ENCODE results near the gene CYP4A22. TPM values are rescaled to one million over a fixed set of nuclear protein-coding genes. Genes with fewer than 3 reads are reported as not detected.

Gene CYP4A22
- total RNA-seq, 1 experiment from 2014 or later, result not detected

GRCh38 chr1:47187231-47187925 lies 50.1 kb downstream of the CYP4A22 start:
- ATAC-seq (no peak), DNase-seq (no peak)
- Histone ChIP-seq H3K36me3 (ENCODE audit: low read depth, low read length) (no peaks in the 10 kb centered on the region), H3K4me2 (ENCODE audit: low read length) (no peak overlapping the region), H3K79me2 (ENCODE audit: low read length) (no peaks in the 10 kb centered on the region), H3K4me3 (ENCODE audit: low read length) (no peak overlapping the region), H3K27me3 (ENCODE audit: low read length) (no peaks in the 10 kb centered on the region), H4K20me1 (ENCODE audit: low read length) (no peaks in the 10 kb centered on the region), H3K27ac (ENCODE audit: low read length) (no peak overlapping the region), H3K9me3 (ENCODE audit: low read length) (no peaks in the 10 kb centered on the region), H3K9ac (ENCODE audit: low read length) (no peak overlapping the region), H3K9me2 (replicated peaks; ENCODE audit: low read length) (no peaks in the 10 kb centered on the region), H2AFZ (ENCODE audit: low read length) (no peak overlapping the region), H3F3A (ENCODE audit: low read length, unreplicated experiment) (no peaks in the 10 kb centered on the region), H3K4me1 (ENCODE audit: insufficient read depth, low read length) (no peaks in the 10 kb centered on the region)
- CTCF ChIA-PET, result no interaction called here
- no TSS peak for BruUV-seq (replicated peaks)
- intact Hi-C loops (cut with micrococcal nuclease), result no loop called here
- TF ChIP-seq EZH2phosphoT487 (IDR thresholded peaks at IDR 0.05; ENCODE audit: borderline replicate concordance, low read length) (no peak), EZH2 (IDR thresholded peaks at IDR 0.05; ENCODE audit: low read length, unreplicated experiment) (no peak), CTCF (conservative IDR thresholded peaks at IDR 0.05; ENCODE audit: low read depth, low read length) (no peak)
- POLR2A ChIA-PET (ENCODE audit: unreplicated experiment), result no interaction called here

GRCh38 chr1:47187926-47188250 lies 50.6 kb downstream of the CYP4A22 start:
- ChIA-PET POLR2A (ENCODE audit: unreplicated experiment) (no interaction called here), CTCF (interaction anchor here (0.6 kb wide), 1 partner anchor 156 kb away, joined by 3 read pairs; no protein-coding TSS in a partner anchor)
- intact Hi-C loops (cut with micrococcal nuclease), result no loop called here
- no peak for ATAC-seq
- DNase-seq, result no peak
- Histone ChIP-seq H3K27me3 (ENCODE audit: low read length) (no peaks in the 10 kb centered on the region), H3K9me2 (replicated peaks; ENCODE audit: low read length) (no peaks in the 10 kb centered on the region), H3F3A (ENCODE audit: low read length, unreplicated experiment) (no peaks in the 10 kb centered on the region), H3K27ac (ENCODE audit: low read length) (no peak overlapping the region), H3K4me1 (ENCODE audit: insufficient read depth, low read length) (no peaks in the 10 kb centered on the region), H3K9ac (ENCODE audit: low read length) (no peak overlapping the region), H3K36me3 (ENCODE audit: low read depth, low read length) (no peaks in the 10 kb centered on the region), H3K79me2 (ENCODE audit: low read length) (no peaks in the 10 kb centered on the region), H2AFZ (ENCODE audit: low read length) (no peak overlapping the region), H3K9me3 (ENCODE audit: low read length) (no peaks in the 10 kb centered on the region), H3K4me3 (ENCODE audit: low read length) (no peak overlapping the region), H4K20me1 (ENCODE audit: low read length) (no peaks in the 10 kb centered on the region), H3K4me2 (ENCODE audit: low read length) (no peak overlapping the region)
- BruUV-seq (replicated peaks), result no TSS peak
- TF ChIP-seq CTCF (conservative IDR thresholded peaks at IDR 0.05; ENCODE audit: low read depth, low read length) (no peak), EZH2phosphoT487 (IDR thresholded peaks at IDR 0.05; ENCODE audit: borderline replicate concordance, low read length) (no peak), EZH2 (IDR thresholded peaks at IDR 0.05; ENCODE audit: low read length, unreplicated experiment) (no peak)

All from PC-3 (cell line).